Naive thymus-derived CD4-positive, alpha-beta T cell (primary cell): ENCODE data around the gene SPOCK3. TPM values are rescaled to one million over a fixed set of nuclear protein-coding genes. Genes with fewer than 3 reads are reported as not detected.

Experiments
- ATAC-seq: fragments of 150-1000 bp; cut with Tn5 transposase; 2 replicates; pipeline ENCODE4 v1.10.0; 2021; ENCODE audit warnings: mild to moderate bottlenecking, moderate library complexity
- CTCF ChIA-PET: fragments of 350-600 bp; sonication (Branson Sonifier 250); formaldehyde crosslinking; loops from one replicate; lab custom pipeline; 2021; ENCODE audit warnings: antibody characterized with exemption; lab: Charles Lee
- POLR2A ChIA-PET: fragments of 350-600 bp; sonication (Branson Sonifier 250); formaldehyde crosslinking; loops from one replicate; lab custom pipeline; 2021; ENCODE audit warnings: antibody characterized with exemption, inconsistent platforms; lab: Charles Lee
- DNase-seq, 9 donors: peaks; one replicate each; pipeline versions ENCODE4 v3.0.0 to v3.0.0-alpha.2; 2020 to 2022; ENCODE audit warnings: mixed read lengths in 1 of 9
- H3K27ac ChIP-seq: one replicate; pipeline ENCODE4 v1.7.0; 2013; ENCODE audit warnings: mild to moderate bottlenecking, low read depth, low read length, moderate library complexity
- H3K27me3 ChIP-seq, 2 donors: one replicate each; pipeline ENCODE4 v1.7.0; 2013; ENCODE audit warnings: low read length in 2 of 2, mild to moderate bottlenecking in 2 of 2, moderate library complexity in 2 of 2; ENCODE audit not compliant: control insufficient read depth in 2 of 2, insufficient read depth in 2 of 2
- H3K36me3 ChIP-seq, 3 experiments: 1 replicate in 2 of 3; 2 replicates in 1 of 3; pipeline ENCODE4 v1.7.0; 2013; ENCODE audit warnings: low read length in 3 of 3, mild to moderate bottlenecking in 3 of 3, moderate library complexity in 1 of 3; ENCODE audit not compliant: insufficient read depth in 3 of 3, control insufficient read depth in 2 of 3
- H3K4me1 ChIP-seq, 2 donors: one replicate each; pipeline ENCODE4 v1.7.0; 2013; ENCODE audit warnings: low read length in 2 of 2, mild to moderate bottlenecking in 2 of 2, moderate library complexity in 1 of 2; ENCODE audit not compliant: control insufficient read depth in 2 of 2, insufficient read depth in 2 of 2
- H3K4me3 ChIP-seq: 2 replicates; pipeline ENCODE4 v1.7.0; 2013; ENCODE audit warnings: mild to moderate bottlenecking, low read length
- H3K9me3 ChIP-seq, 3 experiments: 1 replicate in 2 of 3; 2 replicates in 1 of 3; pipeline ENCODE4 v1.7.0; 2013; ENCODE audit warnings: low read length in 3 of 3; ENCODE audit not compliant: control insufficient read depth in 2 of 3
- H3K27ac Mint-ChIP-seq, 9 donors: one replicate each; pipeline ENCODE4 v1.8.0; 2020 to 2022; ENCODE audit warnings: mixed read lengths in 9 of 9, mild to moderate bottlenecking in 8 of 9, moderate library complexity in 5 of 9, inconsistent platforms in 2 of 9
- H3K27me3 Mint-ChIP-seq, 5 donors: one replicate each; pipeline ENCODE4 v1.8.0; 2021 to 2022; ENCODE audit warnings: mixed read lengths in 5 of 5, mild to moderate bottlenecking in 1 of 5
- H3K36me3 Mint-ChIP-seq, 5 donors: one replicate each; pipeline ENCODE4 v1.8.0; 2020 to 2022; ENCODE audit warnings: mixed read lengths in 5 of 5, mild to moderate bottlenecking in 3 of 5, inconsistent platforms in 1 of 5
- H3K4me1 Mint-ChIP-seq, 7 donors: one replicate each; pipeline ENCODE4 v1.8.0; 2020 to 2022; ENCODE audit warnings: mixed read lengths in 7 of 7, mild to moderate bottlenecking in 3 of 7, inconsistent platforms in 1 of 7
- H3K4me3 Mint-ChIP-seq, 10 donors: one replicate each; pipeline ENCODE4 v1.8.0; 2020 to 2022; ENCODE audit warnings: mild to moderate bottlenecking in 10 of 10, mixed read lengths in 10 of 10, moderate library complexity in 6 of 10, inconsistent platforms in 2 of 10
- H3K9me3 Mint-ChIP-seq, 11 donors: one replicate each; pipeline ENCODE4 v1.8.0; 2020 to 2022; ENCODE audit warnings: mixed read lengths in 11 of 11, mild to moderate bottlenecking in 4 of 11, inconsistent platforms in 1 of 11, moderate library complexity in 1 of 11
- intact Hi-C, 2 donors: fragments of 100-400 bp; cut with micrococcal nuclease; formaldehyde crosslinking; loops; one replicate each; pipeline ENCODE4 v1.15.1; 2023
- polyA plus RNA-seq, 2 donors: library from polyadenylated mRNA; unstranded; fragments of 300-500 nt; fragmentation: Illumina TruSeq; gene quantifications; one replicate each; pipeline ENCODE4 v1.2.3, GENCODE V29; 2021
- total RNA-seq, 6 experiments: library from RNA in 5 of 6; stranded (reverse) in 5 of 6; gene quantifications; 1 replicate in 5 of 6; 2 replicates in 1 of 6; pipeline ENCODE4 v1.2.3 and lab custom pipeline; 2021 to 2026

Gene SPOCK3
- total and polyA plus RNA-seq, 7 experiments from 2014 or later, result 0.54 TPM; not detected in 6

- H3K27me3 ChIP-seq, result no peaks in the 10 kb centered on the region
- no peaks in the 10 kb centered on the region for H3K4me1 ChIP-seq
- no peak overlapping the region for H3K27ac Mint-ChIP-seq
- ChIA-PET POLR2A (no interaction called here), CTCF (no interaction called here)
- H3K4me1 Mint-ChIP-seq, result no peaks in the 10 kb centered on the region
- intact Hi-C loops, result no loop called here
- no peaks in the 10 kb centered on the region for H3K36me3 ChIP-seq
- H3K27ac ChIP-seq, result no peak overlapping the region
- H3K9me3 Mint-ChIP-seq, result peaks cover 0 to 22% (median 3%) of the 10 kb centered on the region in 11 donors
- H3K4me3 ChIP-seq, result no peak overlapping the region
- H3K4me3 Mint-ChIP-seq, result no peak overlapping the region
- no peaks in the 10 kb centered on the region for H3K9me3 ChIP-seq
- no peak for ATAC-seq
- DNase-seq, result no peak
- H3K36me3 Mint-ChIP-seq, result no peaks in the 10 kb centered on the region
- no peaks in the 10 kb centered on the region for H3K27me3 Mint-ChIP-seq
Measured at GRCh38 chr4:167079762-167080161, 154.5 kb downstream of the SPOCK3 start.

DNA sequence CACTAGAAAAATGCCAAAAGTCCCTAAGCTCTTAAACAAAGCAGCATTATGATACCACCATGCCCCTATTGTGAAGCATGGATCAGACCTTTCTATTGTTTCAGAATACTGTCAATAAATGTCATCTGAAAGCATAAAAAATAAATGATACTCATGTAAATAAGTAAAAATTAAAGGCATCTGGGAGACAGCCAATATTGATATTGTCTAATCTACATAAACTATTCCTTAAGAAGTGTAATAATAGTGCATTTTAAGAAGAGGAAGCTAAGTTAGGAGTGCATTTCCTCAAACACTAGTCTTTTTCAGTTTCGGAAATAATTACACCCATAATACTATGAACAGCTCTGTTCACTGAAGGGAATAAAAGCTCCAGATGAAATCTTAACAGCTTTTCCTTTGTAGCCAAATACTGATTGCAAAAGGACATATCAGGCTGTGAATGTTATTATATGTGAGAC, 181.6 kb downstream of the SPOCK3 start:
- Histone ChIP-seq H3K4me3 (no peak overlapping the region), H3K27ac (no peak overlapping the region), H3K9me3 (no peaks in the 10 kb centered on the region), H3K36me3 (no peaks in the 10 kb centered on the region), H3K27me3 (no peaks in the 10 kb centered on the region), H3K4me1 (no peaks in the 10 kb centered on the region)
- ChIA-PET CTCF (no interaction called here), POLR2A (no interaction called here)
- ATAC-seq (no peak), DNase-seq (no peak)
- Mint-ChIP-seq H3K27ac (no peak overlapping the region), H3K36me3 (no peaks in the 10 kb centered on the region), H3K4me3 (no peak overlapping the region), H3K9me3 (peaks cover 0 to 6% (median 0%) of the 10 kb centered on the region in 11 donors), H3K27me3 (no peaks in the 10 kb centered on the region), H3K4me1 (no peaks in the 10 kb centered on the region)
- intact Hi-C loops, result no loop called here

GRCh38 chr4:167049257-167049656, 185.0 kb downstream of the SPOCK3 start:
- Histone ChIP-seq H3K4me1 (no peaks in the 10 kb centered on the region), H3K27me3 (no peaks in the 10 kb centered on the region), H3K36me3 (no peaks in the 10 kb centered on the region), H3K4me3 (no peak overlapping the region), H3K9me3 (no peaks in the 10 kb centered on the region), H3K27ac (no peak overlapping the region)
- intact Hi-C loops, result no loop called here
- CTCF ChIA-PET, result no interaction called here
- H3K4me3 Mint-ChIP-seq, result no peak overlapping the region
- POLR2A ChIA-PET, result no interaction called here
- no peaks in the 10 kb centered on the region for H3K27me3 Mint-ChIP-seq
- H3K9me3 Mint-ChIP-seq, result peaks cover 0 to 6% (median 0%) of the 10 kb centered on the region in 11 donors
- DNase-seq (no peak), ATAC-seq (no peak)
- H3K27ac Mint-ChIP-seq, result no peak overlapping the region
- no peaks in the 10 kb centered on the region for H3K36me3 Mint-ChIP-seq
- no peaks in the 10 kb centered on the region for H3K4me1 Mint-ChIP-seq

- H3K27me3 ChIP-seq, result no peaks in the 10 kb centered on the region
- intact Hi-C loops, result no loop called here
- H3K36me3 ChIP-seq, result no peaks in the 10 kb centered on the region
- no peak for ATAC-seq
- Mint-ChIP-seq H3K27me3 (no peaks in the 10 kb centered on the region), H3K36me3 (no peaks in the 10 kb centered on the region), H3K4me1 (no peaks in the 10 kb centered on the region), H3K27ac (no peak overlapping the region), H3K4me3 (no peak overlapping the region), H3K9me3 (peaks cover 0 to 5% (median 0%) of the 10 kb centered on the region in 11 donors)
- H3K9me3 ChIP-seq, result no peaks in the 10 kb centered on the region
- DNase-seq, result no peak
- CTCF ChIA-PET, result no interaction called here
- no peak overlapping the region for H3K4me3 ChIP-seq
- no peak overlapping the region for H3K27ac ChIP-seq
- POLR2A ChIA-PET, result no interaction called here
- H3K4me1 ChIP-seq, result no peaks in the 10 kb centered on the region
Measured at GRCh38 chr4:167041524-167041923, 192.8 kb downstream of the SPOCK3 start.

GRCh38 chr4:167035390-167035789, 198.9 kb downstream of the SPOCK3 start:
- ChIA-PET POLR2A (no interaction called here), CTCF (interaction anchor here (0.6 kb wide), 1 partner anchor 122 kb away, joined by 3 read pairs; no protein-coding TSS in a partner anchor)
- ATAC-seq, result no peak
- H3K4me3 ChIP-seq, result no peak overlapping the region
- H3K9me3 Mint-ChIP-seq, result peaks cover 0 to 5% (median 0%) of the 10 kb centered on the region in 11 donors
- no peaks in the 10 kb centered on the region for H3K36me3 ChIP-seq
- H3K4me1 ChIP-seq, result no peaks in the 10 kb centered on the region
- H3K27me3 Mint-ChIP-seq, result no peaks in the 10 kb centered on the region
- no peaks in the 10 kb centered on the region for H3K9me3 ChIP-seq
- H3K4me3 Mint-ChIP-seq, result no peak overlapping the region
- H3K36me3 Mint-ChIP-seq, result no peaks in the 10 kb centered on the region
- no peaks in the 10 kb centered on the region for H3K4me1 Mint-ChIP-seq
- H3K27ac Mint-ChIP-seq, result no peak overlapping the region
- H3K27me3 ChIP-seq, result no peaks in the 10 kb centered on the region
- no peak for DNase-seq
- no peak overlapping the region for H3K27ac ChIP-seq
- intact Hi-C loops, result no loop called here

DNA sequence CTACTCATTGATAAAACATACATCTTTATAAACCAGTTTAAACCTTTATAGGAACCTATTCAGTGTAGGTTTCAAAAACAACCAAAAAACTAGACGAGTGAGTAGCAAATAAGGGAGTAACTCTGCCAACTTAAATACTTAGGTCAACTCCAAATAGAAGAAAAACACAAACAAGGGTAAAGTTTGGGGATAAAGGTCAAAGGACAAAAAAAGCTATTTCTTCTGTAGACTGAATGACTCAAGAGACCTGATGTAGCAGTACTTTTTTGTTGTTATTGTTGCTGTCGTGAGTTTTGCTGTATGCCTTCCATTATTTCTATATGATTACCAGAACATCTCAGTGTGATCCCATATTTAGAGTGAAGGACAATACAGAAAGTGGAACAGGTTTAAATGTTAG, 199.3 kb downstream of the SPOCK3 start:
- DNase-seq (no peak), ATAC-seq (no peak)
- H3K9me3 ChIP-seq, result no peaks in the 10 kb centered on the region
- ChIA-PET CTCF (interaction anchor here (0.6 kb wide), 1 partner anchor 122 kb away, joined by 3 read pairs; no protein-coding TSS in a partner anchor), POLR2A (no interaction called here)
- no peaks in the 10 kb centered on the region for H3K36me3 Mint-ChIP-seq
- H3K27ac ChIP-seq, result no peak overlapping the region
- no peaks in the 10 kb centered on the region for H3K27me3 Mint-ChIP-seq
- peaks cover 0 to 5% (median 0%) of the 10 kb centered on the region in 11 donors for H3K9me3 Mint-ChIP-seq
- H3K4me1 Mint-ChIP-seq, result no peaks in the 10 kb centered on the region
- H3K27me3 ChIP-seq, result no peaks in the 10 kb centered on the region
- no peaks in the 10 kb centered on the region for H3K4me1 ChIP-seq
- H3K36me3 ChIP-seq, result no peaks in the 10 kb centered on the region
- intact Hi-C loops, result no loop called here
- no peak overlapping the region for H3K4me3 Mint-ChIP-seq
- H3K27ac Mint-ChIP-seq, result no peak overlapping the region
- no peak overlapping the region for H3K4me3 ChIP-seq

DNA sequence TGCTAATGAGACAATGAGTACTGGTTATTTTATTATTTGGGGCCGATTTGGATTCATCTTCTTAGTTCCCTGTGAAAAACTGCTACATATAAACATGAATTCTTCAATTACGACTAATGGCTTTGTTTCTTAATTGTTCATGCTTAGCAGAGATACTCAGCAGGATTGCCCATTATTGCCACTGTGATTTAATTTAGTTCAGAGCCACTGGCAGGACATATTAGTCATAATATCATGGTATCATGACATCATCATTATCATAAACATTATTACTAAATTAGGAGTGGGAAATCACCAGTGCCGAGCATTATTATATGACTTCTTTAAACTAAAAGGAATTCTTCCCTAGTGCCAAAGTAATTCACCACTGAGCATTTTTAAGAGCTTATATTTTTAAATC, 201.4 kb downstream of the SPOCK3 start:
- Mint-ChIP-seq H3K27me3 (no peaks in the 10 kb centered on the region), H3K4me3 (no peak overlapping the region), H3K27ac (no peak overlapping the region), H3K9me3 (peaks cover 0 to 5% (median 0%) of the 10 kb centered on the region in 11 donors), H3K36me3 (no peaks in the 10 kb centered on the region), H3K4me1 (no peaks in the 10 kb centered on the region)
- intact Hi-C loops, result no loop called here
- ChIA-PET POLR2A (interaction anchor here (0.7 kb wide), 1 partner anchor 33 kb away, joined by 3 read pairs; no protein-coding TSS in a partner anchor), CTCF (interaction anchor here (0.7 kb wide), 1 partner anchor 1111 kb away, joined by 3 read pairs; no protein-coding TSS in a partner anchor)
- H3K27ac ChIP-seq, result no peak overlapping the region
- no peak for DNase-seq
- no peak overlapping the region for H3K4me3 ChIP-seq
- H3K36me3 ChIP-seq, result no peaks in the 10 kb centered on the region
- no peaks in the 10 kb centered on the region for H3K4me1 ChIP-seq
- no peaks in the 10 kb centered on the region for H3K9me3 ChIP-seq
- H3K27me3 ChIP-seq, result no peaks in the 10 kb centered on the region
- no peak for ATAC-seq
